Bone marrow (tissue), 2 donors: ENCODE measurements around the gene TMPRSS9.
"Not testable (repeated sequence)": the region's sequence is repeated elsewhere in the genome, so short reads cannot be mapped to it uniquely, and the experiment has no call there.

Source experiments
- DNase-seq, 2 donors: peaks; one replicate each; lab custom pipeline; 2025; lab: John Stamatoyannopoulos, UW

TMPRSS9 gene

DNA sequence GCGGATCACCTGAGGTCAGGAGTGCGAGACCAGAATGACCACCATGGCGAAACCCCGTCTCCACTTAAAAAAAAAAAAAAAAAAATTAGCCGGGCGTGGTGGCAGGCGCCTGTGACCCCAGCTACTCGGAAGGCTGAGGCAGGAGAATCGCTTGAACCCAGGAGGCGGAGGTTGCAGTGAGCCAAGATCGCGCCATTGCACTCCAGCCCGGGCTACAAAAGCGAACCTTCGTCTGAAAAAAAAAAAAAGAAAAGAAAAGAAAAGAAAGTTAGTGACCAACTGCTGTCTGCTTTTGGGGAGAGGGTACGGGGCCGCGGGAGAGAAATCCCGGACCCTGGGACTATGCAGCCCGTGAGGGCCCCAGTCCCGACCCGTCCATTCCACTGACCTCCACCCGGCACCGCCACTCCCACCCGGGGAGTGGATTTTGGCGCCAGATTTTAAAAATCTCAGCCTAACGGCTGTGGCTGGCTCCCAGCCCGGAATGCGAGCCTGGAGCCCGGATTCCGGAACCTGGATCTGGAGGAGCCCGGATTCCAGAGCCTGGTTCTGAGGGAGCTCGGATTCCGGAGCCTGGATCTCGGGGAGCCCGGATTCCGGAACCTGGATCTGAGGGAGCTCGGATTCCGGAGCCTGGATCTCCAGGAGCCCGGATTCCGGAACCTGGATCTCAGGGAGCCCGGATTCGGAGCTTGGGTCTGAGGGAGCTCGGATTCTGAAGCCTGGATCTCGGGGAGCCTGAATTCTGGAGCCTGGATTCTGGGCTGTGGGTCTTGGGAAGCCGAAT, 102.8 kb downstream of the TMPRSS9 start:
- DNase-seq = no peak

- DNase-seq = not testable (repeated sequence)
Observed at GRCh38 chr19:2463694-2464093, 103.6 kb downstream of the TMPRSS9 start.

GRCh38 chr19:2464389-2464788, 104.3 kb downstream of the TMPRSS9 start:
- no peak for DNase-seq

DNA sequence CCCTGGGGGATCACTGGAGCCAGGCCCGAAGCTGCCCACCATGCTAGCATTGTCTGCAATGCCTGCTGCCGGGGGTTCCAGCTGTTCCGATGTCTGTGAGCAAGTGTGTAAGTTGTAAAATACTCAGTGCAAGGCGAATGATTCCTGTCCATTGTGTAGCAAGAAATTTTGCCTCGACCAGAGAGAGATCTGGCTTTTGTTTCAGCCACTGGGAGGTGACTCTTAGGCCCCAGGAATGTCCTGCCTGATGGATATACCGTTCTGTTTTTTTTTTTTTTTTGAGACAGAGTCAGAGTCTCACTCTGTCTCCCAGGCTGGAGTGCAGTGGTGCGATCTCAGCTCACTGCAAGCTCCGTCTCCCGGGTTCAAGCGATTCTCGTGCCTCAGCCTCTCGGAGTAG, 108.5 kb downstream of the TMPRSS9 start:
- no peak for DNase-seq

- DNase-seq = peak; percentile 12 to 91
Observed at GRCh38 chr19:2469102-2469914, 109.2 kb downstream of the TMPRSS9 start.

DNA sequence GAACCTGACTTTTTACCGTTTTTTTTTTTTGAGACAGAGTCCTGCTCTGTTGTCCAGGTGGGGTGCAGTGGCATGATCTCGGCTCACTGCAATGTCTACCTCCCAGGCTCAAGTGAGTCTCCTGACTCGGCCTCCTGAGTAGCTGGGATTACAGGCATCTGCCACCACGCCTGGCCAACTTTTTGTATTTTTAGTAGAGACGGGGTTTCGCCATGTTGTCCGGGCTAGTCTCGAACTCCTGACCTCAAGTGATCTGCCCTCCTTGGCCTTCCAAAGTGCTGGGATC, 109.8 kb downstream of the TMPRSS9 start:
- DNase-seq = not testable (repeated sequence)

GRCh38 chr19:2474232-2475017, 114.4 kb downstream of the TMPRSS9 start:
- DNase-seq = peak; percentile 74 to 84

GRCh38 chr19:2475018-2475701, 115.1 kb downstream of the TMPRSS9 start:
- DNase-seq = peak in 1 of 2 donors; percentile 74
